GDM1 (cell line): ENCODE measurements around the gene DBNDD2.
A peak's percentile ranks its signal among the peaks of the same experiment; 100 is the strongest.

Experiments
- DNase-seq: peaks from one replicate; lab custom pipeline; 2025; lab: John Stamatoyannopoulos, UW

Gene DBNDD2

GRCh38 chr20:45419188-45420091, 11.4 kb downstream of the DBNDD2 start:
- no peak for DNase-seq

DNA sequence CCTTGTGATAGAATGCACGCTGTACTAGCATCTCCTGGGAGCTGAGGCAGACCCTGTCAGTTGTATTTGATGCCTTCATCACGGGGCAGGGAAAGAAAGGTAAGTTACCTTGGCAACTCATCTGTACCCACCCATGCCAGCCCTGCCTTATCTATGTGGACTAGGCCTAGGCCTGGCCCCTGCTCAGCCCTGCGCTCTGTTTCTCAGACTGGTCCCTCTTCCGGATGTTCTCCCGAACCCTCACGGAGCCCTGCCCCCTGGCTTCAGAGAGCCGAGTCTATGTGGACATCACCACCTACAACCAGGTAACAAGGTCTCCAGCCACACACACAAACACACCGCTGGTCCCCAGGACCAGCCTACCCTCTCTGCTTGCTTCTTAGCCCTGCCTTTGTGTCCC, 12.0 kb downstream of the DBNDD2 start:
- DNase-seq = no peak

DNA sequence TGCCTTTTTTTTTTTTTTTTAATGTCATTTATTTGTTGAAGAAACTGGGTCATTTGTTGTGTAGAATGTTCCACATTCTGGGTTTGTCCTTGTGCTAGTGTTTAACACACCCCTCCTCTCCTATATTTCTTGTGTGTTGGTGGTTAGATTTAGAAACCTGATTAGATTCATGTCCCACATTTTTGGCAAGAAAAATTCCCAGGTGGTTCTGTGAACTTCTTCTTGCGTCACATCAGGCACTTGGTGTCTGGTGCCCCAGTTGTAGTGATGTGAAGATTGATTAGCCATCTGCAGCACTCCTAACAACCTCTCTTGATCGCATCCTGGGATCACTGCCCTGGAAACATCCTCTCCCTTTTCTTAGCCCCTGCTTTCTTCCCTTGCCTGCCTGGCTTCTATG, 15.6 kb downstream of the DBNDD2 start:
- DNase-seq = no peak

DNA sequence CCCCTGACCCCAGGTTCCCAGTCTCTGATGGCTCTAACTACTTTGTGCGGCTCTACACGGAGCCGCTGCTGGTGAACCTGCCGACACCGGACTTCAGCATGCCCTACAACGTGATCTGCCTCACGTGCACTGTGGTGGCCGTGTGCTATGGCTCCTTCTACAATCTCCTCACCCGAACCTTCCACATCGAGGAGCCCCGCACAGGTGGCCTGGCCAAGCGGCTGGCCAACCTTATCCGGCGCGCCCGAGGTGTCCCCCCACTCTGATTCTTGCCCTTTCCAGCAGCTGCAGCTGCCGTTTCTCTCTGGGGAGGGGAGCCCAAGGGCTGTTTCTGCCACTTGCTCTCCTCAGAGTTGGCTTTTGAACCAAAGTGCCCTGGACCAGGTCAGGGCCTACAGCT, 17.5 kb downstream of the DBNDD2 start:
- DNase-seq = no peak

DNA sequence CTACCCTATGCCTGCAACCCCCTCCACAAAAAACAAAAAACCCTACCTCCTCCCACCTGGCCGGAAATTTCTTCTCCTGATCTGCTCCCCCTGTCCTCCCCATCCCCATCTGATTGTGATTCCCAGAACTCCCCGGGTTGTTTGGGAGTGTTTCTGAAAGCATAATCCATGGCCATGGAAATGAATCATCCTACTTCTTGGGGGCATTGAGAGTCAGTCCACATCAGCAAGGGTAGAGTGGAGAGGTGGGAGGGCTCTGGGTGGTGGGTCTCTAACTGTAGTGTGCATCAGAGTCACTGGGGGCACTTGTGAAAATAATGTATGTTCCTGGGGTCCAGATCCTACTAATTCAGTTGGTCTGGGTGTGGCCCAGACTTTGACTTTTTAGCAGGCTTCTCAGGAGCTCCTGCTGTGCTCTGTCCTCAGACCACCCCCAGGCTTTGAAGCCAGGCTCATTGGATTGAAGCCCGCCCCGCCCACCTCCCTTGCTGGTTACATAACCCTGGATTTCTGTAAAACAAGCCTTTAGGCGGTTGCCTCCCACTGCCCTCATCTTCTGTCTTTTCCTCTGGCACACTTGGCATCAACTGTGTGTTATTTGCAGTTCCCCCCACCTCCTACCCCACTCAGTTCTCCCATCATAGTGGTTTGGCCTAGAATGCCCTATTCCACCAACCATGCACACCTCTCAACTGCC, 18.4 kb downstream of the DBNDD2 start:
- no peak for DNase-seq

DNA sequence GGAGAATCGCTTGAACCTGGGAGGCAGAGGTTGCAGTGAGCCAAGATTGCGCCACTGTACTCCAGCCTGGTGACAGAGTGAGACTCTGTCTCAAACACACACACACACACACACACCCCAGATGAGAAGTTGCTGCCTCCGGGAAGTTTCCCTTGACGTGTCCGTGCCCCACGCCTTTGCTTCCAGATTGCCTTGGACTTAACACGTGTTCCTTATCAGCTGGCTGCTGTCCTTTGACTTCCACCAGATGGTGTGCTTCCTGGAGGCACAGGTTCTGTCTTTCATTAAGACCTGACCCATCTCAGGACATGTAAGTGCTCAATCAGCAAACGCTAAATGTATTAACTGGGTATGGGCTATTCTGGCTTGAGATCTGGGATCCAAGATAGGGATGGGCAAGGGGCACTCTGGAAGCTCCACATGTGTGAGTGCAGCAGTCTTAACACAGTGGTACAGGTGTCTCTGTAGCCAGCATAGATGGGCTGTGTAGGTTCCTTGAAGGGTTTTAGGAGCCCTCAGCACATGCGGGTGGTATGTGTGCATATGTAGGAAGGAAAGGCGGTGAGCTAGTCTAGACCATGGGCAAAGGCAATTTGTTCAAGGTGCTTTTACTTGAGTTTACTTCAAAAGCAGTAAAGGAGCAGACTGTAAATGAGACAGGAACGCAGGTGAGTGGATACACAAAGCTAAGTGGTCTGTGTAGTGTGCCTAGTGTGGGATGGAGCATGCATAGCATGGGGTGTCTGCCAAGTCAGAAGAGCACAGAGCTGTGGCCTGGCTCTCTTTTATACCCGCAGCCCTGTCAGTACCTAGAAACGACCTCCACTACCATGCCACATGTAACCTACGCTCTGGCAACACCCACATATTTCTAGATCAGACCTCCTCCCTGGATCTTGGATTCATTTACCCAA, 19.4 kb downstream of the DBNDD2 start:
- no peak for DNase-seq

DNA sequence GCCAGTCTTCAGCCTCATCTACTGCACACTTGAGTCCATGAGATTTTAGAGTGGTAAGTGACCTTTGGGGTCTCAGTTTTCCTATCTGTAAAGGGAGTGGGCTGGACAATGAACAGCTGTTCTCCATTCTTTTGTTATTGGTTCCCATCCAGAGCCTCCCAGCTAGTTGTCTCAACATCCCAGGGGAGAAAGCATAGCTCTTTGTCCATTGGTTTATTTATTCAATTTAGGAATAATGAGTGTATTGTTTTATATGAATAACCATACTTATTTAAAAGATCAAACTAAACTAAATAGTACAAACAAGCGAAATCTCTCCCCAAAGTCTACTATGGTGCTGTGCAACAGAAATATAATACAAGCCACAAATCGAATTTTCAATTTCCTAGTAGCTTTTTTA, 21.5 kb downstream of the DBNDD2 start:
- no peak for DNase-seq

DNA sequence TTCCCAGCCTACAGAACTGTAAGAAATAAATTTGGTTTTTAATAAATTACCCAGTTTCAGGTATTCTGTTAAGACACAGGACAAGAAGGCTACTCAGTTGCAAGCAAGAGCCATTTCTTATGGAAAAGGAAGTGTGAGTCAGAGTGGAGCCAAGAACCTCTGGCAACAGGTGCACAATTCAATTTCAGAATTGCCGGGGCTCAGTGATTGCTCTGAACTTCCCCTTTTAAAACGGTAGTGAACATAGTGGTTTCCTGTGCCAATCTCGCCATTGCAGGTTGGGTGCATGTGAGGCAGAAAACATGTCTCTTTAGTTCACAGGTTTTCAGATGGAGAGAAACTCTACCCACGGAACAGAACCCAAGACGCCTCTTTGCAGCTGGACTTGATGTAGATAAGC, 24.2 kb downstream of the DBNDD2 start:
- peak; percentile 69 for DNase-seq

GRCh38 chr20:45433316-45433715, 25.2 kb downstream of the DBNDD2 start:
- DNase-seq = no peak

- no peak for DNase-seq
Observed at GRCh38 chr20:45433976-45434375, 25.9 kb downstream of the DBNDD2 start.

DNA sequence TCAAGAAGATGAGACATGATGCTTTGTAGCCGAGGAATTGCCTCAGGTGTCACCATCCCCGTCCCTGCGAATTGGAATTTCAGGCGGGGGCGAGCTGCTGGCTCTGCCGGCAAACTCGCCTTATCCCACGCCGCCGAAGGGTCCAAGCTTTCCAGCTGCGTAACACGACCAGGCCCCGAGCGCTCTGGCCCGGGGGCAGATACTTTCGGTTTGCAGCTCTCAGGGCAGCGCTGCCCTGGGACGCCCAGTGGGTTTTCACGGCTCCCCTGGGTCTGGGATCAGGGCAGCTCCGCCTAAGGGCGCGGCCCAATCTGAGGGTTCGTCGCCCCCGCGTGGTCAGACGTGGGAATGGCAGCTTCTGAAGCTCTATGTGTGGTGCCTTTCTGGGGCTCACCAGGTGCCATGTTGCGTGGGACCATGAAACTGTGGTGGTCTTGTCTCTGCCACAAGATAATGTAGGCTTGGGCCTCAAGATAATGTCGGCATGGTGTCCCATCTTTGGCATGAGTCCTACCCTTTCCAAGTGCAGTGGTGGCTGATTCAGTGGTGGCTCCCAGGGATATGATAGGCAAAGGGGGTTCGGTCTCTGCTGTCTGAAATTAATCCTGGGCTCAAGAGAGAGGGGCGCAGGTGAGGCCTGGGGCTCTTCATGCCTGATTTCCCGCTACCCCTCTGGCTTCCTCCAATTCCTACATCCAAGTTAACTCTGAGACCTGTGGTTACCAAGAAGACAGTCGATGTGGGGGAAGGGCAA, 28.8 kb downstream of the DBNDD2 start:
- peak; percentile 77 for DNase-seq

GRCh38 chr20:45440424-45440823, 32.3 kb downstream of the DBNDD2 start:
- DNase-seq = no peak

DNA sequence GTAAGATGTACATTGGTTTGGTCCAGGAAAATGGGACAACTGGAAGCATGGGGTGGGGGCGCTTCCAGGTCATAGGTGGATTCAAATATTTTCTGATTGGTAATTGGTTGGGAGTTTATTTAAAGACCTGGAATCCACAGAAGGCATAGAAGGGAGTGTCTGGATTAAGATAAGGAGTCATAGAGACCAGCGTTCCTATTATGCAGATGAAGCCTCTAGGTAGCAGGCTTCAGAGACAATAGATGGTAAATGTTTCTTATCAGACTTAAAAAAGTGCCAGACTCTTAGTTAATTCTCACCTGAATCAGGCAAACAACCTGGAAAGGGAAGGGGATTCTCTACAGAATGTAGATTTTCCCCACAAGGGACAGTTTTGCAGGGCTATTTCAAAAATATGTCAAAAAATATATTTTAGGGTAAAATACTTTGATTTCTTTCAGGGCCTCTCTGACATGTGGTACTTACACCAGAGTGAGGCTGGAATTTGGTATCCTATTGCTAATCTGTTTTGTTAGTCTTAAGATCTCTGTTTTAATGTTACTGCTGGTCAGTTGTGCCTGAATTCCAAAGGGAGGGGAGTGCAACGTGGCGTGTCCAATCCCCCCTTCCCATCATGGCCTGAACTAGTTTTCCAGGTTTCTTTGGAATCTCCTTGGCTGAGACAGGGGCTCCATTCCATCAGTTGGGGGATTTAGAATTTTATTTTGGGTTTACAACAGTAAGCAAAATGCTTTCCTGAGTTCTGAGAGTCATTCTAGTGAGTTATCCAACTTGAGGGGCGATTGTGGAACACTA, 33.0 kb downstream of the DBNDD2 start:
- DNase-seq = no peak

- no peak for DNase-seq
Observed at GRCh38 chr20:45441746-45442145, 33.7 kb downstream of the DBNDD2 start.

DNA sequence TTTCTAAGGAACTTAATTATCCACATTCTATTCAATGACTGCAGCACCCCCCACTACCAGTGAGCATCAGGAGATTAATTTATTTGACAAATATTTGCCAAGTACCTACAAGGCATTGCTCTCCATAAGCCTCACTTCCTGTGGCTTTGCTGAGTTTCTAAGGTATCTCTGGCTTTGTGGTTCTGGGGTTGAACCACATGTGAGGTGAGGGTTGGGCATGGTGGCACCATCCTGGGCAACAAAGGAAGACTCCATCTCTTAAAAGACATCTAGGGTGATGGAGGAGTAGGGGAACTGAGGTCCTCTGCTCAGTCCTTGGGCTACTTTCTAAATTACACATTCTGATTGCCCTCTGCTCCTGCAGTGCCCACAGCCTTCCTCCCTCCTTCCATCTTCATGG, 36.0 kb downstream of the DBNDD2 start:
- no peak for DNase-seq

DNA sequence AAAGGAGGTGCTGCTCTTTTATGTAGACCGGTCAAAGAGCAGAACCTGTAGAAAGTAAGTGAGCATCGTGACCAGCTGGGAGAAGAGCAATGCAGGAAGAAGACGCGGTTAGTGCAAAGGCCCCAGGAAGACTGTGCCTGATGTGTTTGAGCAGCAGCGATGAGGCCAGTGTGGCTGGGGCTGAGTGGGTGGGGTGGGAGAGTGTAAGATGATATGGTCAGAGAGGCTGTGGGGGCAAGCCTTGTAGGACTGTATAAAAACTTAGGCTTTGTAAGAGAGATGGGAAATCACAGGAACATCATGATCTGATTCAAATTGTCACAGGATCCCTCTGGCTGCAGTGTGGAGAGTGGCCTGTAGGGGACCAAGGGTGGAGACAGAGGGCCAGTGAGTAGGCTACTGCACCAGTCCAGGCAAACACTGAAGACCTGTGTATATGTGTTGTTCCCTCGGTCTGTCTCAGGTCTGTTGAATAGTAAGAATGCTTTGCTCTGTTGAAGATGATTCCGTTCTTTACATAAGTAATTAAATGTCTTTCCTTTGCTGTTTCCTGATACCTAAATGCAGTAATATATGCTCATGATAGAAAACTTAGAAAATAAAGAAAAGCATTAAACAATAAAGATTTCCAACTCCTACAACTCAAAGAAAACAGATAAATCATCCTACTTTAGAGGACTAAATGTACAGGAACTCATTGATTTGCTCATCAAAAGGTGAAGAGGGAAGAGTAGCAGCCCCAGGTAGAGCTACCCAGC, 37.9 kb downstream of the DBNDD2 start:
- peak; percentile 6 for DNase-seq

GRCh38 chr20:45448270-45448669, 40.2 kb downstream of the DBNDD2 start:
- DNase-seq = no peak

GRCh38 chr20:45449528-45449927, 41.4 kb downstream of the DBNDD2 start:
- DNase-seq = no peak

DNA sequence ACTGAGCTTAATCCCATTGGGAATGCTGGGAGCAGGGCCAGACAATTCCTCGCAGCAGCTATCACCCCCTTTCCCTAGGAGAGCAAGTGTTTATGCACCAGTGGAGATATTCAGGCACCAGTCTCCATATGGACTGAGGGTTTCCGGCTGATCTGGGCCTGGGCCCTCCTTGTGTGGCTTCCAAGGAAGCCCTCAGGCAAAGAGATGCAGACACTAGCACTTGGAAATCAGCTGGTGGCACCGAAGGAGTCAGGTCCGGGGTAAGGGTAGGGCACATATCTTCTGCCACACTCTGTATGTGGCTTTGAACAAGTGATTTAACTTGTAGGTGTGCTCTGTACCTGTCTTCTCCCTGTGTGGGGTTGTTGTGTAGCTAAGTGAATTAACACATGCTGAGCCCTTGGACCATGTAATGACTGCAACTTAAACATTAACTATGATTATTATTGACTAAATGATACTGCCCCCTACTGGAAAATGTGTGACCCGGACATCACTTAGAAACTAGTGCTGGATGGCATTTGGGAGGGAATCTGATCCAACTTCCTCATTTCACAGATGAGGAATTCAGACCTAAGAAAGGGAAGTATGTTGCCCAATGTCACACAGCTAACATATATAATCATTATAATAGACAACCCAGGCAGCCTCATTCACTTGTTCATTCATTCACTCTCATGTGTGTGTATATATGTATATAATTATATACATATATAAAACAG, 42.2 kb downstream of the DBNDD2 start:
- peak; percentile 71 for DNase-seq
